Thoracic aorta endothelial cell (primary cell): ENCODE data around the gene FGF21. TPM values are rescaled to one million over a fixed set of nuclear protein-coding genes. Genes with fewer than 3 reads are reported as not detected.

Source experiments
- small RNA-seq: library from RNA; depleted of rRNA; stranded (forward); fragments of <200 nt; gene quantifications from one replicate; pipeline ENCODE3, GENCODE V24; 2012
- total RNA-seq: library from RNA; depleted of rRNA; stranded (reverse); fragments of >200 nt; gene quantifications from 2 replicates; pipeline ENCODE4 v1.2.3, GENCODE V29; 2012

The FGF21 gene
- total RNA-seq: not detected in 2 replicates

GRCh38 chr19:48755084-48755641 lies at the start of gene FGF21:
FGF21 (plus strand) TSS chr19:48755524; CDS start chr19:48756237, 713 bp downstream.

GRCh38 chr19:48719263-48720171 lies 35.8 kb upstream of the FGF21 start, which contains the start of gene MAMSTR:
MAMSTR (minus strand) TSS chr19:48719725; CDS start chr19:48719031, 694 bp downstream.

GRCh38 chr19:48740164-48740972 lies 15.0 kb upstream of the FGF21 start, which contains the start of gene RASIP1:
RASIP1 (minus strand) TSS chr19:48740610; CDS start chr19:48740282, 328 bp downstream.

GRCh38 chr19:48746738-48747575 lies 8.4 kb upstream of the FGF21 start, which contains the start of gene IZUMO1:
IZUMO1 (minus strand) TSS chr19:48746909; CDS start chr19:48745859, 1,050 bp downstream.

GRCh38 chr19:48752496-48753365 lies 2.6 kb upstream of the FGF21 start, which contains the start of gene FUT1:
FUT1 (minus strand) TSS chr19:48752641; CDS start chr19:48751281, 1,360 bp downstream.

Small RNAs within 50 kb of the gene (small RNA-seq; reads per million reads assigned to genes)
- gene RNU6-317P: not detected

Other genes with a start within 250 kb of the FGF21 start
- gene LMTK3, start 243.7 kb upstream of the FGF21 start, total RNA-seq: under 0.01 and 0.22 TPM in 2 replicates
- gene SULT2B1, start 203.4 kb upstream of the FGF21 start, total RNA-seq: not detected in 2 replicates
- gene SPACA4, start 148.8 kb upstream of the FGF21 start, total RNA-seq: not detected in 2 replicates
- gene FAM83E, start 140.4 kb upstream of the FGF21 start, total RNA-seq: 0.27 and 0.57 TPM in 2 replicates
- 1,558 and 1,662 TPM in 2 replicates for gene RPL18, start 136.3 kb upstream of the FGF21 start, total RNA-seq
- 11.3 and 11.7 TPM in 2 replicates for gene SPHK2, start 136.0 kb upstream of the FGF21 start, total RNA-seq
- gene DBP, start 118.1 kb upstream of the FGF21 start, total RNA-seq: 0.80 and 1.3 TPM in 2 replicates
- gene CA11, start 109.3 kb upstream of the FGF21 start, total RNA-seq: 0.27 and 1.2 TPM in 2 replicates
- gene NTN5, start 82.5 kb upstream of the FGF21 start, total RNA-seq: not detected in 2 replicates
- gene FUT2, start 59.6 kb upstream of the FGF21 start, total RNA-seq: not detected in 2 replicates
- 0.27 and 0.43 TPM in 2 replicates for gene MAMSTR, start 35.8 kb upstream of the FGF21 start, total RNA-seq
- 59.7 and 82.9 TPM in 2 replicates for gene RASIP1, start 14.9 kb upstream of the FGF21 start, total RNA-seq
- 0.40 and 0.43 TPM in 2 replicates for gene IZUMO1, start 8.6 kb upstream of the FGF21 start, total RNA-seq
- gene FUT1, start 2.9 kb upstream of the FGF21 start, total RNA-seq: 5.5 and 7.2 TPM in 2 replicates
- gene BCAT2, start 55.5 kb downstream of the FGF21 start, total RNA-seq: 34.8 and 44.5 TPM in 2 replicates
- 2.7 and 6.2 TPM in 2 replicates for gene HSD17B14, start 81.0 kb downstream of the FGF21 start, total RNA-seq
- gene PLEKHA4, start 113.1 kb downstream of the FGF21 start, total RNA-seq: 4.4 and 5.6 TPM in 2 replicates
- gene PPP1R15A, start 116.9 kb downstream of the FGF21 start, total RNA-seq: 35.7 and 43.0 TPM in 2 replicates
- gene TULP2, start 143.2 kb downstream of the FGF21 start, total RNA-seq: 0.40 TPM in 1 of 2 replicates, not detected in the other
- 193 and 203 TPM in 2 replicates for gene NUCB1, start 144.8 kb downstream of the FGF21 start, total RNA-seq
- not detected in 2 replicates for gene DHDH, start 178.2 kb downstream of the FGF21 start, total RNA-seq
- 81.7 and 89.2 TPM in 2 replicates for gene BAX, start 199.4 kb downstream of the FGF21 start, total RNA-seq
- 1,330 and 1,646 TPM in 2 replicates for gene FTL, start 209.8 kb downstream of the FGF21 start, total RNA-seq
- 45.9 and 46.9 TPM in 2 replicates for gene GYS1, start 237.8 kb downstream of the FGF21 start, total RNA-seq
- gene RUVBL2, start 238.4 kb downstream of the FGF21 start, total RNA-seq: 152 and 220 TPM in 2 replicates